Measurements from ENCODE around the gene NR5A2.

DNA sequence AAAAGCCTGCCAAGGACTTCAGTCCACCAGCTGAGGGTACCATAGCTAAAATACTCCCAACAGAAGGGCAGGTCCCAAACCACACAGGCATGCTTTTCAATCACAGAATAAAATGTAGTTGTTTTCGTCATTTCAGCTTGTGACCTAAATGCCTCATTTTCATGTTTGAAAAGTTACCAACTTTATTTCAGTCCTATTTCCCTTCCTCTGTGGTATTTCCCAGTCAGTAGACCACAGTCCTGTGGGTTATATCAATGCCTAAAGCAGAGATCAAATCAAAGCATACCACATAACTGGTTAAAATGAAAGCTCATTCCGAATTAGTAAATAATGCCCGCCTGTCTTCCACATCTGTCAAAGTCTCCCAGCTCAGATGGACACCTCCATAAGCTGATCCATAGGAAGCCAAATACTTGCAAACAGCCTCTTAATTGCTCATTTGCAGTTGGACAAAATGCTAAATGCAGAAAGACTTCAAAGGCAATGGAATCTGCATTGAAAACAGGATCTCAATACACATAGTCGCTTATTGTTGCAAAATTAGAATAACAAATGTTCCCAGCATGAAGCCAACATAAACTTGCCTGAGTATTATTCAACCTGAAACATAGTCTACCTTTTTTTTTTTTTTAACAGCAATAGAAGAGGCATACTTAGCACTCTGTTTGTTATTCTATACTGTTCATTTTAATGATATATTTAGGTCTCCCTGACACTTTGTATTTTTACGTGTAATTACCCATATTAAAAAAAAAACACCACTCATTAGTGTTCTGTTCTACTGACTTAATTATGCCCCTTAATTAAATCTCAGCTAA, 53.9 kb downstream of the NR5A2 start:
- TF ChIP-seq, protein P1, sequence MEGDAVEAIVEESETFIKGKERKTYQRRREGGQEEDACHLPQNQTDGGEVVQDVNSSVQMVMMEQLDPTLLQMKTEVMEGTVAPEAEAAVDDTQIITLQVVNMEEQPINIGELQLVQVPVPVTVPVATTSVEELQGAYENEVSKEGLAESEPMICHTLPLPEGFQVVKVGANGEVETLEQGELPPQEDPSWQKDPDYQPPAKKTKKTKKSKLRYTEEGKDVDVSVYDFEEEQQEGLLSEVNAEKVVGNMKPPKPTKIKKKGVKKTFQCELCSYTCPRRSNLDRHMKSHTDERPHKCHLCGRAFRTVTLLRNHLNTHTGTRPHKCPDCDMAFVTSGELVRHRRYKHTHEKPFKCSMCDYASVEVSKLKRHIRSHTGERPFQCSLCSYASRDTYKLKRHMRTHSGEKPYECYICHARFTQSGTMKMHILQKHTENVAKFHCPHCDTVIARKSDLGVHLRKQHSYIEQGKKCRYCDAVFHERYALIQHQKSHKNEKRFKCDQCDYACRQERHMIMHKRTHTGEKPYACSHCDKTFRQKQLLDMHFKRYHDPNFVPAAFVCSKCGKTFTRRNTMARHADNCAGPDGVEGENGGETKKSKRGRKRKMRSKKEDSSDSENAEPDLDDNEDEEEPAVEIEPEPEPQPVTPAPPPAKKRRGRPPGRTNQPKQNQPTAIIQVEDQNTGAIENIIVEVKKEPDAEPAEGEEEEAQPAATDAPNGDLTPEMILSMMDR (IDR thresholded peaks at IDR 0.05): no peak
- TF ChIP-seq ZFX (IDR thresholded peaks at IDR 0.05; ENCODE audit: borderline replicate concordance): no peak

All from 22Rv1 (cell line).